MM.1S (cell line): Measurements from ENCODE around the gene HIPK3.

Experiments
- DNase-seq: peaks from one replicate; pipeline ENCODE4 v3.0.0-alpha.2; 2015
- H2AFZ ChIP-seq: fragments of 300-600 bp; sonication (generic); 2 replicates; pipeline ENCODE4 v1.6.0; 2016; ENCODE audit warnings: antibody characterized with exemption, low read length
- H3F3A ChIP-seq: fragments of 300-600 bp; sonication (generic); 2 replicates; pipeline ENCODE4 v1.6.1; 2016; ENCODE audit warnings: mild to moderate bottlenecking, antibody characterized with exemption, low read length, moderate library complexity, mixed read lengths; ENCODE audit not compliant: insufficient read depth
- H3K27ac ChIP-seq: fragments of 300-600 bp; sonication (generic); 2 replicates; pipeline ENCODE4 v1.5.1; 2016; ENCODE audit warnings: mild to moderate bottlenecking, low read length
- H3K27me3 ChIP-seq: fragments of 300-600 bp; sonication (generic); replicated peaks from 2 replicates; pipeline ENCODE4 v1.6.0; 2016; ENCODE audit warnings: low read length; ENCODE audit not compliant: insufficient read depth
- H3K36me3 ChIP-seq: fragments of 300-600 bp; sonication (generic); replicated peaks from 2 replicates; pipeline ENCODE4 v1.6.1; 2016; ENCODE audit warnings: mild to moderate bottlenecking, low read length, mixed read lengths; ENCODE audit not compliant: insufficient read depth
- H3K4me1 ChIP-seq: fragments of 300-600 bp; sonication (generic); 2 replicates; pipeline ENCODE4 v1.6.1; 2016; ENCODE audit warnings: low read length, mixed read lengths
- H3K4me2 ChIP-seq: fragments of 300-600 bp; sonication (generic); 2 replicates; pipeline ENCODE4 v1.6.0; 2016; ENCODE audit warnings: low read depth, low read length
- H3K4me3 ChIP-seq: fragments of 300-600 bp; sonication (generic); 2 replicates; pipeline ENCODE4 v1.5.1; 2016; ENCODE audit warnings: low read length, mixed read lengths
- H3K79me2 ChIP-seq: fragments of 300-600 bp; sonication (generic); 2 replicates; pipeline ENCODE4 v1.6.1; 2016; ENCODE audit warnings: mixed run types, low read length, mixed read lengths
- H3K9ac ChIP-seq: fragments of 300-600 bp; sonication (generic); 2 replicates; pipeline ENCODE4 v1.6.1; 2016; ENCODE audit warnings: low read length, mixed read lengths
- H3K9me2 ChIP-seq: fragments of 300-600 bp; sonication (generic); replicated peaks from 2 replicates; pipeline ENCODE4 v1.6.1; 2016; ENCODE audit warnings: mild to moderate bottlenecking, low read length, mixed read lengths; ENCODE audit not compliant: insufficient read depth
- H3K9me3 ChIP-seq: fragments of 300-600 bp; sonication (generic); replicated peaks from 2 replicates; pipeline ENCODE4 v1.6.1; 2016; ENCODE audit warnings: mild to moderate bottlenecking, low read length, mixed read lengths; ENCODE audit not compliant: insufficient read depth
- H4K20me1 ChIP-seq: fragments of 300-600 bp; sonication (generic); 2 replicates; pipeline ENCODE4 v1.6.1; 2016; ENCODE audit warnings: mild to moderate bottlenecking, low read length, moderate library complexity, mixed read lengths; ENCODE audit not compliant: insufficient read depth
- CTCF ChIP-seq: fragments of 300-600 bp; sonication (generic); IDR thresholded peaks from 2 replicates; pipeline ENCODE4 v1.5.1; 2016; ENCODE audit warnings: antibody characterized with exemption, low read length, mixed read lengths
- EZH2 ChIP-seq: fragments of 300-600 bp; sonication (generic); optimal IDR thresholded peaks from 2 replicates; pipeline ENCODE3; 2017; ENCODE audit warnings: low read depth, mild to moderate bottlenecking, antibody characterized with exemption, low read length, mixed read lengths
- EZH2phosphoT487 ChIP-seq: fragments of 300-600 bp; sonication (generic); IDR thresholded peaks from 2 replicates; pipeline ENCODE4 v1.6.1; 2018; ENCODE audit warnings: antibody characterized with exemption, low read length

HIPK3 gene

GRCh38 chr11:33284818-33285217 lies 27.6 kb downstream of the HIPK3 start:
- Histone ChIP-seq H3K9ac (no peak overlapping the region), H3K27me3 (no peaks in the 10 kb centered on the region), H3K9me2 (no peaks in the 10 kb centered on the region), H3K79me2 (peaks cover 67% of the 10 kb centered on the region), H2AFZ (no peak overlapping the region), H3K4me1 (0 out of 2 replicates have a peak, but pooled peaks cover under 1% of the 10 kb centered on the region), H3K27ac (no peak overlapping the region), H4K20me1 (no peaks in the 10 kb centered on the region), H3F3A (no peaks in the 10 kb centered on the region), H3K36me3 (no peaks in the 10 kb centered on the region), H3K4me3 (no peak overlapping the region), H3K4me2 (no peak overlapping the region), H3K9me3 (no peaks in the 10 kb centered on the region)
- TF ChIP-seq CTCF (no peak), EZH2 (no peak), EZH2phosphoT487 (no peak)
- DNase-seq, result no peak

DNA sequence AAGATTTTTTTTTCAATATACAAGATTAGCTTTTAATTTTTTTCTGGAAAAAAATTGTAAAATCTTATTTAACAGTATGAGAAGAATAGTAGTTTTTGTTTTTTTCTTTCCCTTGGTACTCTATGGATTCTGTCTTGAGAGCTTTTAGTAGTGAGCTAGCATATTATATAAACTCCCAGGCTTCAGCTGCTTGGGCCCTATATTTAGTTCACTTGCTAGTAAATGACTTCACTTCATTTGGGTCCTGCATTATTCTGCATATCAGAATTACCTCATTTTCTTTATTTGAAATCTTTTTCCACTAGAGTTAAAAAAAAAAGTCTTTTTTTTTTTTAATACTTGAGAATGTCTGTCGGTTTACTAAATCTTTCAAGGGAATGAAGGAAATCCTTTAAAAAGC lies 33.1 kb downstream of the HIPK3 start:
- H3K27ac ChIP-seq, result peak overlapping the region; percentile 58; the same call in 1 of the 2 replicates
- H3K9ac ChIP-seq, result no peak overlapping the region
- no peaks in the 10 kb centered on the region for H3K9me2 ChIP-seq
- TF ChIP-seq EZH2phosphoT487 (no peak), EZH2 (no peak), CTCF (no peak)
- H3K4me1 ChIP-seq, result peaks cover 20% of the 10 kb centered on the region
- no peaks in the 10 kb centered on the region for H3F3A ChIP-seq
- H3K36me3 ChIP-seq, result no peaks in the 10 kb centered on the region
- H3K9me3 ChIP-seq, result no peaks in the 10 kb centered on the region
- no peak overlapping the region for H2AFZ ChIP-seq
- peaks cover 48% of the 10 kb centered on the region for H3K79me2 ChIP-seq
- peak overlapping the region; percentile 60; the same call in 1 of the 2 replicates for H3K4me2 ChIP-seq
- no peak for DNase-seq
- no peak overlapping the region for H3K4me3 ChIP-seq
- H4K20me1 ChIP-seq, result no peaks in the 10 kb centered on the region
- no peaks in the 10 kb centered on the region for H3K27me3 ChIP-seq

DNA sequence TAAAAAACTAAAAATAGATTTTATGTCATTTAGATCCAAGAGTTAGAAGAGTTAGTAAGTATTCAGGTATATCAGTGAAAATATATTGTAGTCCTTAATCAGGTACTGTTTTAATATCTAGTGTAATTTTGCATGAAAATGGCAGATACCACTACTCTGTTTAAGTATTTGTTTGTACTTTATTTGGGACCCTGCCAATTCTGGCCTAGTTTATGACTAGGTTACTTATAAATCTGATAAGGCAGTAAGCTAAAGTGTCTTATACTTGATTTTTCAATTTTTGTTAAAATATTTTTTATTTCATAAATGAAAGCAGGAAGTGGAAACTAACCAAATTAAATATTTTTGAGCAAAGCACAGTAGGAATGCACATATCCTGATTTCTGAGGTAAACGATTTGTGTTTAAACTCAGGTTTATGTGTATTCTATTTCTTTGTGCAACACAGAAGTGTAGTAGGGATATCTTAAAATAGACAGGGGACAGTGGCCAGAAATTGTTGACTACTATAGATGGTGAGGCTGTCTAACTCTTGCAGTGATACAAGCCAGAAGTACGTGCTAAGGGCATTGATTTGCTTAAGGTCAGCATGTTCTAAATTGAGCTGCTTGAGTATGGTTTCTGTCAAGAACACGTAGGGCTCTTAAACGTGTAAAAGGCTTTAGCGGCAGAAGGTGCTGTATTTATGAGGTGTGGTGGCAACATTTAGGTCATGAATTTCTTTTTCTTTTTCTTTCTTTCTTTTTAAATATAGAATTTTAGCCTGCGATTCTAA lies 34.0 kb downstream of the HIPK3 start:
- peak overlapping the region; percentile 60 for H3K4me2 ChIP-seq
- H3K79me2 ChIP-seq, result peaks cover 51% of the 10 kb centered on the region
- no peaks in the 10 kb centered on the region for H3K9me2 ChIP-seq
- H3K9ac ChIP-seq, result peak overlapping the region; percentile 37; the same call in 1 of the 2 replicates
- no peaks in the 10 kb centered on the region for H3K9me3 ChIP-seq
- H4K20me1 ChIP-seq, result no peaks in the 10 kb centered on the region
- H3K27me3 ChIP-seq, result no peaks in the 10 kb centered on the region
- peak overlapping the region; percentile 8; the same call in 1 of the 2 replicates for H3K4me3 ChIP-seq
- DNase-seq, result peak; percentile 88
- H3K27ac ChIP-seq, result peak overlapping the region; percentile 58
- H3K36me3 ChIP-seq, result no peaks in the 10 kb centered on the region
- H3K4me1 ChIP-seq, result peaks cover 20% of the 10 kb centered on the region
- H2AFZ ChIP-seq, result no peak overlapping the region
- no peaks in the 10 kb centered on the region for H3F3A ChIP-seq
- TF ChIP-seq EZH2phosphoT487 (no peak), CTCF (no peak), EZH2 (no peak)
